CD4-positive, alpha-beta T cell (primary cell): ENCODE results near the gene VRK1. TPM values are rescaled to one million over a fixed set of nuclear protein-coding genes. Genes with fewer than 3 reads are reported as not detected.

Experiments used
- ATAC-seq: fragments of 200-7000 bp; cut with Tn5 transposase; one replicate; pipeline ENCODE4 v1.10.0; 2022; ENCODE audit warnings: mild to moderate bottlenecking; ENCODE audit not compliant: poor library complexity
- CTCF ChIA-PET: fragments of 350-600 bp; sonication (Branson Sonifier 250); formaldehyde crosslinking; loops from one replicate; lab custom pipeline; 2021; ENCODE audit warnings: antibody characterized with exemption, inconsistent platforms; lab: Charles Lee
- POLR2A ChIA-PET: fragments of 350-600 bp; sonication (Branson Sonifier 250); formaldehyde crosslinking; loops from one replicate; lab custom pipeline; 2021; ENCODE audit warnings: antibody characterized with exemption, inconsistent platforms; lab: Charles Lee
- DNase-seq, 14 experiments: peaks; one replicate each; pipeline ENCODE4 v3.0.0-alpha.2; 2013 to 2020; ENCODE audit warnings: mixed read lengths in 2 of 14
- H3K27ac ChIP-seq, 2 donors: one replicate each; pipeline versions ENCODE4 v1.5.1 to v1.7.0; 2013; ENCODE audit warnings: low read length in 2 of 2, low read depth in 1 of 2, mild to moderate bottlenecking in 1 of 2
- H3K27me3 ChIP-seq, 2 experiments: 1 replicate in 1 of 2; 2 replicates in 1 of 2; pipeline versions ENCODE4 v1.6.1 to v1.7.0; 2013; ENCODE audit warnings: low read length in 2 of 2, control low read depth in 1 of 2, mild to moderate bottlenecking in 1 of 2, moderate library complexity in 1 of 2; ENCODE audit not compliant: insufficient read depth in 2 of 2, control insufficient read depth in 1 of 2
- H3K36me3 ChIP-seq: one replicate; pipeline ENCODE4 v1.6.1; 2013; ENCODE audit warnings: low read length, control low read depth; ENCODE audit not compliant: insufficient read depth
- H3K4me1 ChIP-seq: one replicate; pipeline ENCODE4 v1.6.1; 2013; ENCODE audit warnings: low read length, control low read depth; ENCODE audit not compliant: insufficient read depth
- H3K4me3 ChIP-seq: one replicate; pipeline ENCODE4 v1.5.1; 2013; ENCODE audit warnings: mild to moderate bottlenecking, low read length, moderate library complexity
- H3K9me3 ChIP-seq, 2 experiments: 1 replicate in 1 of 2; 2 replicates in 1 of 2; pipeline versions ENCODE4 v1.6.1 to v1.7.0; 2013; ENCODE audit warnings: low read length in 2 of 2, mild to moderate bottlenecking in 2 of 2, control low read depth in 1 of 2, moderate library complexity in 1 of 2; ENCODE audit not compliant: control insufficient read depth in 1 of 2, insufficient read depth in 1 of 2
- H3K27ac Mint-ChIP-seq: one replicate; pipeline ENCODE4 v1.8.0; 2020; ENCODE audit warnings: mixed read lengths
- H3K27me3 Mint-ChIP-seq: one replicate; pipeline ENCODE4 v1.8.0; 2021; ENCODE audit warnings: mixed read lengths
- H3K36me3 Mint-ChIP-seq: one replicate; pipeline ENCODE4 v1.8.0; 2021; ENCODE audit warnings: low read depth, mixed read lengths
- H3K4me1 Mint-ChIP-seq: one replicate; pipeline ENCODE4 v1.8.0; 2021; ENCODE audit warnings: low read depth, mixed read lengths
- H3K4me3 Mint-ChIP-seq: one replicate; pipeline ENCODE4 v1.8.0; 2020; ENCODE audit warnings: mild to moderate bottlenecking, mixed read lengths
- H3K9me3 Mint-ChIP-seq: one replicate; pipeline ENCODE4 v1.8.0; 2020; ENCODE audit warnings: mixed read lengths
- CTCF ChIP-seq: fragments of 200-600 bp; IDR thresholded peaks from one replicate; pipeline ENCODE4 v1.8.0; 2022; ENCODE audit warnings: antibody characterized with exemption, mild to moderate bottlenecking
- intact Hi-C, 2 experiments: fragments of 100-400 bp; cut with DNase I in 1 of 2; cut with micrococcal nuclease in 1 of 2; formaldehyde crosslinking; loops; one replicate each; pipeline versions ENCODE4 v1.15.1 to v1.9.0; 2023 to 2025; cut with DNase I, micrococcal nuclease
- total RNA-seq, 174 experiments: library from RNA in 2 of 174; stranded (reverse) in 2 of 174; gene quantifications; one replicate each; pipeline ENCODE4 v1.2.3 and lab custom pipeline; 2021 to 2026

VRK1 gene
- total RNA-seq, 2 experiments from 2014 or later: 36.7 to 41.0 TPM

- H3K4me1 Mint-ChIP-seq: no peaks in the 10 kb centered on the region
- intact Hi-C loops: no loop called here
- no peak overlapping the region for H3K4me3 Mint-ChIP-seq
- no peak for DNase-seq
- ChIA-PET CTCF (no interaction called here), POLR2A (no interaction called here)
- Histone ChIP-seq H3K36me3 (no peaks in the 10 kb centered on the region), H3K27ac (no peak overlapping the region), H3K27me3 (no peaks in the 10 kb centered on the region), H3K4me1 (no peaks in the 10 kb centered on the region), H3K4me3 (no peak overlapping the region), H3K9me3 (no peaks in the 10 kb centered on the region)
- no peaks in the 10 kb centered on the region for H3K9me3 Mint-ChIP-seq
- ATAC-seq: no peak
- H3K27ac Mint-ChIP-seq: no peak overlapping the region
- peaks cover 22% of the 10 kb centered on the region for H3K27me3 Mint-ChIP-seq
- H3K36me3 Mint-ChIP-seq: no peaks in the 10 kb centered on the region
- no peak for TF ChIP-seq CTCF
Observed at GRCh38 chr14:96780500-96780899, 16.7 kb upstream of the VRK1 start.

- POLR2A ChIA-PET: no interaction called here
- H3K27me3 Mint-ChIP-seq: peaks cover 30% of the 10 kb centered on the region
- intact Hi-C loops: no loop called here
- no peak overlapping the region for H3K4me3 ChIP-seq
- no peaks in the 10 kb centered on the region for H3K36me3 ChIP-seq
- no peak overlapping the region for H3K27ac ChIP-seq
- TF ChIP-seq CTCF: no peak
- H3K4me3 Mint-ChIP-seq: no peak overlapping the region
- DNase-seq: no peak
- H3K27ac Mint-ChIP-seq: no peak overlapping the region
- no peak for ATAC-seq
- H3K27me3 ChIP-seq: no peaks in the 10 kb centered on the region
- H3K9me3 Mint-ChIP-seq: no peaks in the 10 kb centered on the region
- CTCF ChIA-PET: no interaction called here
- H3K36me3 Mint-ChIP-seq: no peaks in the 10 kb centered on the region
- no peaks in the 10 kb centered on the region for H3K4me1 ChIP-seq
- no peaks in the 10 kb centered on the region for H3K4me1 Mint-ChIP-seq
- H3K9me3 ChIP-seq: no peaks in the 10 kb centered on the region
Observed at GRCh38 chr14:96781371-96781770, 15.8 kb upstream of the VRK1 start.

GRCh38 chr14:96782436-96782835, 14.7 kb upstream of the VRK1 start:
- H3K4me3 ChIP-seq: no peak overlapping the region
- no peaks in the 10 kb centered on the region for H3K36me3 ChIP-seq
- no peaks in the 10 kb centered on the region for H3K9me3 Mint-ChIP-seq
- POLR2A ChIA-PET: no interaction called here
- H3K4me1 Mint-ChIP-seq: no peaks in the 10 kb centered on the region
- H3K27me3 ChIP-seq: no peaks in the 10 kb centered on the region
- no peaks in the 10 kb centered on the region for H3K9me3 ChIP-seq
- H3K27ac ChIP-seq: no peak overlapping the region
- no peak for DNase-seq
- peaks cover 35% of the 10 kb centered on the region for H3K27me3 Mint-ChIP-seq
- no peak for TF ChIP-seq CTCF
- intact Hi-C loops: loop anchor here in 1 of 2 experiments (1.0 kb wide), 1 partner anchor 16 kb away; no protein-coding TSS in a partner anchor
- ATAC-seq: no peak
- no peak overlapping the region for H3K4me3 Mint-ChIP-seq
- H3K27ac Mint-ChIP-seq: no peak overlapping the region
- no peaks in the 10 kb centered on the region for H3K36me3 Mint-ChIP-seq
- H3K4me1 ChIP-seq: no peaks in the 10 kb centered on the region
- CTCF ChIA-PET: no interaction called here
